Kidney epithelial cell (primary cell): ENCODE measurements around the gene BMPR1A. TPM values are rescaled to one million over a fixed set of nuclear protein-coding genes. Genes with fewer than 3 reads are reported as not detected.

Experiments used
- DNase-seq: peaks from one replicate; pipeline ENCODE4 v3.0.0-alpha.2; 2010; ENCODE audit warnings: low read depth
- H3K27me3 ChIP-seq: 2 replicates; pipeline ENCODE4 v1.6.0; 2011; ENCODE audit warnings: low read length; ENCODE audit not compliant: control insufficient read depth, insufficient read depth
- H3K36me3 ChIP-seq: 2 replicates; pipeline ENCODE4 v1.5.1; 2011; ENCODE audit warnings: low read length; ENCODE audit not compliant: control insufficient read depth, insufficient read depth
- H3K4me3 ChIP-seq: 2 replicates; pipeline ENCODE4 v1.5.1; 2011; ENCODE audit warnings: low read depth, mild to moderate bottlenecking, control low read depth, low read length
- total RNA-seq: library from RNA; depleted of rRNA; stranded (reverse); fragments of >200 nt; gene quantifications from 2 replicates; pipeline ENCODE4 v1.2.3, GENCODE V29; 2015
- TF ChIP-seq, protein P1 (sequence below): IDR thresholded peaks from 2 replicates; pipeline ENCODE4 v1.5.1; 2011; ENCODE audit warnings: mild to moderate bottlenecking, moderate library complexity, low read length, control low read depth, inconsistent platforms; ENCODE audit not compliant: insufficient read depth, poor library complexity, severe bottlenecking

BMPR1A gene
- total RNA-seq, 1 donor from 2014 or later: 38.1 TPM

DNA sequence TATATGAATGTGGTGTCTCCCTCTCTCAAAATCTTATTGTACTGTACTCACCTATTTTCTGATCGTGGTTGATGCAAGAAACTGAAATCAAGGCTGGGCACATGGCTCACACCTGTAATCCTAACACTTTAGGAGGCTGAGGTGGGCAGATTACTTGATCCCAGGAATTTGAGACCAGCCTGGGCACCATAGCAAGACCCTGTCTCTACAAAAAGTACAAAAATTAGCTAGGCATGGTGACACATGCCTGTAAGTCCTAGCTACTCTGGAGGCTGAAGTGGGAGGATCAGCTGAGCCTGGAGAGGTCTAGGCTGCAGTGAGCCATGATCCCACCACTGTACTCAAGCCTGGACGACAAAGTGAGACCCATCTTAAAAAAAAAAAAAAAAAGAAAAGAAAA, 185.0 kb downstream of the BMPR1A start:
- Histone ChIP-seq H3K27me3 (peaks cover 13% of the 10 kb centered on the region), H3K36me3 (no peaks in the 10 kb centered on the region), H3K4me3 (no peak overlapping the region)
- TF ChIP-seq, protein P1, sequence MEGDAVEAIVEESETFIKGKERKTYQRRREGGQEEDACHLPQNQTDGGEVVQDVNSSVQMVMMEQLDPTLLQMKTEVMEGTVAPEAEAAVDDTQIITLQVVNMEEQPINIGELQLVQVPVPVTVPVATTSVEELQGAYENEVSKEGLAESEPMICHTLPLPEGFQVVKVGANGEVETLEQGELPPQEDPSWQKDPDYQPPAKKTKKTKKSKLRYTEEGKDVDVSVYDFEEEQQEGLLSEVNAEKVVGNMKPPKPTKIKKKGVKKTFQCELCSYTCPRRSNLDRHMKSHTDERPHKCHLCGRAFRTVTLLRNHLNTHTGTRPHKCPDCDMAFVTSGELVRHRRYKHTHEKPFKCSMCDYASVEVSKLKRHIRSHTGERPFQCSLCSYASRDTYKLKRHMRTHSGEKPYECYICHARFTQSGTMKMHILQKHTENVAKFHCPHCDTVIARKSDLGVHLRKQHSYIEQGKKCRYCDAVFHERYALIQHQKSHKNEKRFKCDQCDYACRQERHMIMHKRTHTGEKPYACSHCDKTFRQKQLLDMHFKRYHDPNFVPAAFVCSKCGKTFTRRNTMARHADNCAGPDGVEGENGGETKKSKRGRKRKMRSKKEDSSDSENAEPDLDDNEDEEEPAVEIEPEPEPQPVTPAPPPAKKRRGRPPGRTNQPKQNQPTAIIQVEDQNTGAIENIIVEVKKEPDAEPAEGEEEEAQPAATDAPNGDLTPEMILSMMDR: no peak
- no peak for DNase-seq

DNA sequence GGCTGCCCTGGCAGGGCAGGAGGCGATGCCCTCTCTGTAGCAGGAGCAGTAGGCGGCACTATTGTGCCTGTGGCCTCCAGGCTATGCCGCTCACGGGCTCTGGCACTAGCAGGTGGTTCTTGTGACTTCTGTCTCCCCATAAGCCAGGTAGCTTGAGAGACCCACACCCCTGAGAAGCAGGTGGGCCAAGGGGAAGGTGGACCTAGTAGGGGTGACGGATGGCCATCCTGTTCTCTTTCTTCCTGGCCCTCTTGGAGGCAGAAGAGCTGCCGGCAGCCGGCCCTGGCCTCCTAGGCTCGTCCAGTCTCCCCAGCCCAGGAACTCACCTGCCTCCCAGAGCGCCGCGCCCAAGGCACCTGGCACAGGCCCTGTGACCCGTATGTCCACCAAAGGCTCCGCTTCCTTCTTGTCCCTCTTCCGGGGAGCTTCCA, 185.6 kb downstream of the BMPR1A start:
- no peak for DNase-seq
- no peak overlapping the region for H3K4me3 ChIP-seq
- TF ChIP-seq, protein P1: no peak
- H3K27me3 ChIP-seq: peaks cover 14% of the 10 kb centered on the region
- H3K36me3 ChIP-seq: no peaks in the 10 kb centered on the region

DNA sequence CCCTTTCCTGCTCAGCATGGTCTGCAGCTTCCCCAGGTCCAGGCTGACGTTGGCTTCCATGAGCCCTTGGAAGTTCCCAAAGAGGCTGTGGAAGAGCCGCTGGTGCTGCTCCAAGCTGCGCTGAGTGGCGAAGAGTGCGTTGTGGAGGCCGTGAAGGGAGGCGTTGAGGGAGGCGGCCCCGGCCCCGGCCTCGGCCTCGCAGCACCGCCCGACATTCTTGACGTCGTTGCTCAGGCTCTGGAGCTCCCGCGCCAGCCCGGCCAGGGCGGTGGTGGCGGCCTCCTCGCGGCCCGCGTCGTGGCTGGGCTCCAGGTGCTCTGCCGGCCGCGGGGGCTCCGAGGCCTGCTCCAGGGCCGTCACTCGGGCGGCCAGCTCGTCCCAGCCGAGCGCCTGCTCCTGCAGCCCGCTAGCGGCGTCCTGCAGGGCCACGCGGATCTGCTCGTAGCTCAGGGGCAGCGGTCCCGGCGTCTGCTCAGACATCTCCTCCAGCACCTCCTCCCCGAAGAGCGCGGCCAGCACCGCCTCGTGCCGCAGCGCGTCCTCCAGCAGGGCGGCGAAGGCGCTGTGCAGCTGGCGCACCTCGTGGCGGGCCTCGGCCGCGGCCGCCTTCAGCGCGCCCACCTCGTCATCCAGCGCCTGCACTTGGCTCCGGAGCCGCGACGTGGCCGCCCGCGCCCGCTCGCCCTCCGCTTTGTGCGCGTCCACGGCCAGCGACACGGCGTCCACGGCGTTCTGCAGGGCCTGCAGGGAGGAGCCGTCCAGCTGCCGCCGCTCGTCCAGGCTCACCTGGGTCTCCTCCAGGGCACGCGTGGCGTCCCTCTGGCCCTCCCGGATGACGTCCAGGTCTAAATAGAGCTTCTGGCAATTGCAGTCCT, 186.3 kb downstream of the BMPR1A start:
- DNase-seq: no peak
- TF ChIP-seq, protein P1: no peak
- H3K27me3 ChIP-seq: peaks cover 14% of the 10 kb centered on the region
- no peaks in the 10 kb centered on the region for H3K36me3 ChIP-seq
- H3K4me3 ChIP-seq: no peak overlapping the region

DNA sequence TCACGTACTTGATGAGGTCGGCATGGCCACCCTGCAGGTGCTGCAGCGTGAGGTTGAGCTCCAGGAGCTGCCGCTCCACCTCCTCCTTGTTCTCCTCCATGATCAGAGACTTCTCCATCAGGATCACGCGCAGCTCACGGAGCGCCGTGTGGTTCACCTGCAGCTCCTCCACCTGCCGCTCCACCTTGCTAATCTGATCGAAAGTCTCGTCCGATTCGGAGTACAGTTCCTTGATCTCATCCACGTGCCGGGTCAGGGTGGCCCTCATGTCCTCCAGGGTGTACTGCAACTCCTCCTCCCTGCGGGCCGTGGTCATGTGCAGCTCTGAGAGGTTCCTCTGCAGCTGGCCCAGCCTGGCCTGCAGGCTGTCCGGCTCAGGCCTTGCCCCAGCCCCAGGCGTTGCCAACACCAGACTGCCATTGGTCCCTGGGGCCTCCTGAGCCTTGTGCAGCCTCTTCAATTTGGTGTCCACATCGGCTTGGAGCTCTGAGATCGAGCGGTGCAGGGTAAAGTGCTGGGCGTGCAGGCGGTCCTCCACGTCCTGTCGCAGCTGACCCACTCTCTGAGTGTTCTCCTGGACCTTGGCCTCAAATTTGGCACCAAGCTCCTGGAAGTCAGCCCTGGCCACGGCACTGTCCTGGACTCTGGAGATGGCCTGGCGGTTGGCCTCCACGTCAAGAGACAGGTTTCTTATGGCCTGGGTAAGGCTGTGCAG, 187.1 kb downstream of the BMPR1A start:
- Histone ChIP-seq H3K4me3 (no peak overlapping the region), H3K36me3 (no peaks in the 10 kb centered on the region), H3K27me3 (peaks cover 14% of the 10 kb centered on the region)
- no peak for DNase-seq
- TF ChIP-seq, protein P1: no peak

DNA sequence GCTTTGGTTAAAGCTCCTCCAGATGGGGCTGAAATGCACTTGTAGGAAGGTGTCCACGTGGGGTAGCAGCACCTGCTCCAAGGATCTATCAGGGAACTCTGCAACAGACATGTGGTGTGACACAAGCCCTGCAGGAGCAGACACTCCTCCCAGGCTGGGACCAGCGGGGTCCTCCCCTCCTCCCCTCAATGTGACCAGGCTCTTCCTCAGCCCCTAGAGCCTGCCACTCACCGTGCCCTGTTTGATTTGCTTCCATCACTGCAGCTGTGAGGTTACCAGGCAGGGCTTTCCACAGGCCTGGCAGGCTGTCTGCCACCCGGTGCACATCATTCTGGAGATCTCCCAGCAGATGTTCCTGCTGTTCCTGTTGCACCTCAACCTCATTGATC, 187.6 kb downstream of the BMPR1A start:
- no peak overlapping the region for H3K4me3 ChIP-seq
- TF ChIP-seq, protein P1: no peak
- no peak for DNase-seq
- peaks cover 14% of the 10 kb centered on the region for H3K27me3 ChIP-seq
- no peaks in the 10 kb centered on the region for H3K36me3 ChIP-seq
